ENCODE results near the gene PRPF38A.

PRPF38A gene

GRCh38 chr1:52461821-52462220 lies 57.4 kb downstream of the PRPF38A start:
- DNase-seq (ENCODE audit: low read depth): no peak

DNA sequence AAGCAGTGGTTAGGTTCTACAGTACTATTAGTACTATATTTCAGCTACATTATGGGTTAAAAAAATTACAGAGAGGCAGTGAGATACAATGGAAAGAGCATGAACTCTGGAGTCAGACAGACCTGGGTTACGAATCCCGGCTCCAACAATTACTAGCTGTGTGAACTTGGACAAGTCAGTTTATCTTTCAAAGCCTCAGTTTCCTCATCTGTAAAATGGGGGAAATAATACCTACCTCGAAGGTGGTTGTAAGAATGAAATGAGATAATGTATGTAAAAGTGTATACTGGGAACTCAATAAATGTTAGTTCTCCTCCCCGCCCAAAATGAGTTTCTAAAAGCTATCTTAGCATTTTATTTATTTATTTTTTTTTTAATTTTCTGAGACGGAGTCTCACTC lies 59.5 kb downstream of the PRPF38A start:
- DNase-seq (ENCODE audit: low read depth): no peak

- no peak for DNase-seq (ENCODE audit: low read depth)
These were observed 64.7 kb downstream of the PRPF38A start for GRCh38 chr1:52469108-52469507.
